CD14-positive monocyte (primary cell): ENCODE measurements around the gene EPHA3. TPM values are rescaled to one million over a fixed set of nuclear protein-coding genes. Genes with fewer than 3 reads are reported as not detected.

Experiments used
- DNase-seq, 3 donors: peaks; one replicate each; pipeline ENCODE4 v3.0.0-alpha.2; 2011 to 2022
- H2AFZ ChIP-seq: 2 replicates; pipeline ENCODE4 v1.6.0; 2012; ENCODE audit warnings: mild to moderate bottlenecking, low read depth, low read length, inconsistent platforms; ENCODE audit not compliant: insufficient read depth, poor library complexity, severe bottlenecking
- H3K27ac ChIP-seq, 2 donors: 1 replicate in 1 of 2; 2 replicates in 1 of 2; pipeline ENCODE4 v1.5.1; 2012 to 2013; ENCODE audit warnings: low read length in 2 of 2, control low read depth in 1 of 2, inconsistent platforms in 1 of 2, low read depth in 1 of 2, mild to moderate bottlenecking in 1 of 2
- H3K27me3 ChIP-seq, 2 donors: one replicate each; pipeline versions ENCODE4 v1.6.0 to v1.6.1; 2011 to 2013; ENCODE audit warnings: low read length in 2 of 2; ENCODE audit not compliant: control insufficient read depth in 2 of 2, insufficient read depth in 2 of 2
- H3K36me3 ChIP-seq, 2 donors: replicated peaks in 1 of 2; 1 replicate in 1 of 2; 2 replicates in 1 of 2; pipeline versions ENCODE4 v1.5.1 to v1.6.1; 2012 to 2013; ENCODE audit warnings: low read length in 2 of 2, control low read depth in 1 of 2, inconsistent platforms in 1 of 2, mild to moderate bottlenecking in 1 of 2; ENCODE audit not compliant: insufficient read depth in 2 of 2, control insufficient read depth in 1 of 2
- H3K4me1 ChIP-seq, 2 donors: 1 replicate in 1 of 2; 2 replicates in 1 of 2; pipeline versions ENCODE4 v1.5.1 to v1.6.1; 2012 to 2013; ENCODE audit warnings: low read length in 2 of 2, control low read depth in 1 of 2, inconsistent platforms in 1 of 2, mild to moderate bottlenecking in 1 of 2, moderate library complexity in 1 of 2; ENCODE audit not compliant: insufficient read depth in 2 of 2, control insufficient read depth in 1 of 2
- H3K4me2 ChIP-seq: replicated peaks from 2 replicates; pipeline ENCODE3; 2012; ENCODE audit warnings: low read length, moderate library complexity, mild to moderate bottlenecking; ENCODE audit not compliant: poor library complexity, severe bottlenecking; ENCODE audit errors: extremely low read depth
- H3K4me3 ChIP-seq, 3 experiments: fragments of 200-600 bp in 1 of 3; sonication (generic) in 1 of 3; replicated peaks in 1 of 3; 1 replicate in 2 of 3; 2 replicates in 1 of 3; pipeline ENCODE4 v1.5.1; 2011 to 2013; ENCODE audit warnings: low read length in 3 of 3, mild to moderate bottlenecking in 3 of 3, control low read depth in 2 of 3, low read depth in 2 of 3, inconsistent platforms in 1 of 3, moderate library complexity in 1 of 3
- H3K79me2 ChIP-seq: 2 replicates; pipeline ENCODE4 v1.6.0; 2012; ENCODE audit warnings: mild to moderate bottlenecking, control low read depth, inconsistent platforms, low read length, moderate library complexity; ENCODE audit not compliant: insufficient read depth
- H3K9ac ChIP-seq: 2 replicates; pipeline ENCODE4 v1.6.0; 2017; ENCODE audit warnings: low read length, mild to moderate bottlenecking; ENCODE audit not compliant: insufficient read depth, poor library complexity, severe bottlenecking
- H3K9me3 ChIP-seq, 2 donors: replicated peaks in 1 of 2; 1 replicate in 1 of 2; 2 replicates in 1 of 2; pipeline versions ENCODE4 v1.5.1 to v1.6.1; 2012 to 2013; ENCODE audit warnings: low read length in 2 of 2, control low read depth in 1 of 2; ENCODE audit not compliant: control insufficient read depth in 1 of 2, insufficient read depth in 1 of 2
- H4K20me1 ChIP-seq: 2 replicates; pipeline ENCODE4 v1.6.0; 2012; ENCODE audit warnings: mild to moderate bottlenecking, low read length, control low read depth, moderate library complexity; ENCODE audit not compliant: insufficient read depth
- H3K27ac Mint-ChIP-seq, 7 donors: one replicate each; pipeline ENCODE4 v1.8.0; 2020; ENCODE audit warnings: mild to moderate bottlenecking in 7 of 7, mixed read lengths in 7 of 7, moderate library complexity in 6 of 7, inconsistent platforms in 2 of 7
- H3K27me3 Mint-ChIP-seq, 3 donors: one replicate each; pipeline ENCODE4 v1.8.0; 2021 to 2022; ENCODE audit warnings: low read depth in 3 of 3, mild to moderate bottlenecking in 3 of 3, mixed read lengths in 3 of 3, moderate library complexity in 3 of 3, inconsistent platforms in 1 of 3
- H3K36me3 Mint-ChIP-seq, 2 donors: one replicate each; pipeline ENCODE4 v1.8.0; 2020; ENCODE audit warnings: mixed read lengths in 2 of 2, inconsistent platforms in 1 of 2, mild to moderate bottlenecking in 1 of 2
- H3K4me1 Mint-ChIP-seq: one replicate; pipeline ENCODE4 v1.8.0; 2020; ENCODE audit warnings: mild to moderate bottlenecking, mixed read lengths
- H3K4me3 Mint-ChIP-seq, 2 donors: one replicate each; pipeline ENCODE4 v1.8.0; 2020; ENCODE audit warnings: mild to moderate bottlenecking in 2 of 2, mixed read lengths in 2 of 2, moderate library complexity in 1 of 2
- H3K9me3 Mint-ChIP-seq, 7 donors: one replicate each; pipeline ENCODE4 v1.8.0; 2020 to 2022; ENCODE audit warnings: mixed read lengths in 7 of 7, mild to moderate bottlenecking in 6 of 7, moderate library complexity in 6 of 7, inconsistent platforms in 2 of 7
- WGBS: methylation state at CpG from one replicate; pipeline ENCODE4 v1.1.5; 2013; ENCODE audit warnings: missing lambda C conversion rate; ENCODE audit not compliant: insufficient coverage; 5-methylcytosine and 5-hydroxymethylcytosine counted together
- intact Hi-C, 2 donors: fragments of 100-400 bp; cut with micrococcal nuclease; formaldehyde crosslinking; loops; one replicate each; pipeline versions ENCODE4 v1.15.0 to v1.15.1; 2023
- polyA plus RNA-seq, 3 donors: library from polyadenylated mRNA; depleted of rRNA in 1 of 3; unstranded in 2 of 3; stranded (reverse) in 1 of 3; fragments of 300-500 nt in 2 of 3; fragments of >200 nt in 1 of 3; fragmentation: Illumina TruSeq in 2 of 3; gene quantifications; 1 replicate in 2 of 3; 2 replicates in 1 of 3; pipeline ENCODE4 v1.2.3, GENCODE V29; 2012 to 2021
- TF ChIP-seq, protein P1 (sequence below): fragments of 200-600 bp; IDR thresholded peaks from one replicate; pipeline ENCODE4 v1.8.0; 2022; ENCODE audit warnings: antibody characterized with exemption, mild to moderate bottlenecking

The EPHA3 gene
- polyA plus RNA-seq, 3 donors = not detected

DNA sequence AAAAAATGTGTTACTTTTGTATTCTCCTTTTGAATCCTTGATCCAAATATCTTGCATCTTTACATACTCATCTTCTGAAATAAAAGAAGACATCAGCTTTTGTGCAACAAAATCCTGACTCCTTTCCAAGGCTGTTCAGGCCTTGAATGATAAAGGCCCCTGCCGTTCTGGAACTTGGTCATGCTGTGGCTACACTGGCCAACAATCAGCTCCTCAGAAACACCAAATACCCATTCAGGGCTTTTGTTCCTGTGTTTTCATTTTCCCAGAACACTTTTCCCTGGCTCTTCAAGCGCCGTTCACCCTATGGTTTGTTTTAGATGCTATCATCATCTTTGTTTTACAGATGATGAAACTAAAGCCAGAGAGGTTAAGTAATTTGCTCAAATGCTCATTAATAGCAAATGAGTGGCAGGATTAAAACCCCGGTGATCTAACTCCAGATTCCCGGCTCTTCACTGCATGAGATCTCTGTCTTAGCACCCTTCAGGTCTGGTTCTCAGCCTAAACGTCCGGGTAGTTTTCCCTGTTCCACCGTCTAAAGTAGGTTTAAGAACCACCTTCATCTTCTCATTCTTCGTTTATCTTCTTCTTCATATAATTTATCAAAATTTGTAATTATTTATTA is 58.3 kb downstream of the EPHA3 start:
- Mint-ChIP-seq H3K36me3 (no peaks in the 10 kb centered on the region), H3K4me1 (no peaks in the 10 kb centered on the region), H3K27me3 (peaks cover 0 to 2% (median 0%) of the 10 kb centered on the region in 3 donors), H3K9me3 (peaks cover 0 to 7% (median 0%) of the 10 kb centered on the region in 7 donors), H3K27ac (no peak overlapping the region), H3K4me3 (no peak overlapping the region)
- H3K27ac ChIP-seq = no peak overlapping the region
- intact Hi-C loops = no loop called here
- TF ChIP-seq, protein P1, sequence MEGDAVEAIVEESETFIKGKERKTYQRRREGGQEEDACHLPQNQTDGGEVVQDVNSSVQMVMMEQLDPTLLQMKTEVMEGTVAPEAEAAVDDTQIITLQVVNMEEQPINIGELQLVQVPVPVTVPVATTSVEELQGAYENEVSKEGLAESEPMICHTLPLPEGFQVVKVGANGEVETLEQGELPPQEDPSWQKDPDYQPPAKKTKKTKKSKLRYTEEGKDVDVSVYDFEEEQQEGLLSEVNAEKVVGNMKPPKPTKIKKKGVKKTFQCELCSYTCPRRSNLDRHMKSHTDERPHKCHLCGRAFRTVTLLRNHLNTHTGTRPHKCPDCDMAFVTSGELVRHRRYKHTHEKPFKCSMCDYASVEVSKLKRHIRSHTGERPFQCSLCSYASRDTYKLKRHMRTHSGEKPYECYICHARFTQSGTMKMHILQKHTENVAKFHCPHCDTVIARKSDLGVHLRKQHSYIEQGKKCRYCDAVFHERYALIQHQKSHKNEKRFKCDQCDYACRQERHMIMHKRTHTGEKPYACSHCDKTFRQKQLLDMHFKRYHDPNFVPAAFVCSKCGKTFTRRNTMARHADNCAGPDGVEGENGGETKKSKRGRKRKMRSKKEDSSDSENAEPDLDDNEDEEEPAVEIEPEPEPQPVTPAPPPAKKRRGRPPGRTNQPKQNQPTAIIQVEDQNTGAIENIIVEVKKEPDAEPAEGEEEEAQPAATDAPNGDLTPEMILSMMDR = no peak
- H3K4me2 ChIP-seq = no peak overlapping the region
- H3K79me2 ChIP-seq = no peaks in the 10 kb centered on the region
- no peaks in the 10 kb centered on the region for H4K20me1 ChIP-seq
- H3K36me3 ChIP-seq = no peaks in the 10 kb centered on the region
- no peaks in the 10 kb centered on the region for H3K4me1 ChIP-seq
- H2AFZ ChIP-seq = no peak overlapping the region
- no peaks in the 10 kb centered on the region for H3K9me3 ChIP-seq
- H3K9ac ChIP-seq = no peak overlapping the region
- 82% methylated on average over 3 of the region's 9 CpGs for WGBS
- no peaks in the 10 kb centered on the region for H3K27me3 ChIP-seq
- H3K4me3 ChIP-seq = no peak overlapping the region
- DNase-seq = no peak

DNA sequence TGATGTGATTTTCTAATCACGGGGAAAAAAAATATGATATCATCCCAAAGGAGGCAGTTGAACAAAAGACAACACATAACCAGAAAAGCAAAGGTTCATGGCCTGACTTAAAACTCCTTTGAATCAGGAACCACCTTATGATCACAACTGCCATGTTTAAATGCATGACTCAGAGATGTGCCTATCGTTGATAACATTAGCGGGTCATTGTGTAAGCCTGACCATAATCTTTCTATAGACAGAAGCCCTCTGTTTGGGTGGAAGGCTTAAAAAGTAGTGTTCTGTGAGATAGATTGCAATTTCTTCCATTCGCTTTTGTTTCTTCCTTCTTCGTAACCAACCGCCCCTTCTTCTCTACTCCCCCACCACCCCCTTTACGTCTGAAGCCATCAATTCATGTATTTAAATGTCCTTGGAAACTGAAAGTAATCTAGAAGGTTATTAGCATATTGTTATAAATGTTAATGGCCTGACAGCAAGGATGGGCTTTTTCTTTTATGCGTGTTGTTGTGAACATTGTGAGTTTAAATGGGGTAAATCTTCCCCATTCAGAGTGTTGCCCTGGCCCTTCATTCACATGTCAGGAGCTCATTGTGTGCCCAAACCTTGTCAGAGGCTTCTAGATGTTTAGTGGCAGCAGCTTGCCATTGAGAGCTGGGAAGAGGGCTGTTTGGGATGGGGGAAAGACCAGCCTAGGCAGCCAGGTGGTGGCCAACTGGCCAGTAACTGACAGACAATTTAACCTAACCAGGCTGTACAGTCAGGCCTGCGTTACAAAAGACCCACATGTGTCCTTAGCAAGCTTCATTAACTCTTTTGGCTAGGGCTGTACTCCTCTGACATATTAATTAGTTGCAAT is 64.5 kb downstream of the EPHA3 start:
- Histone ChIP-seq H3K9me3 (no peaks in the 10 kb centered on the region), H3K27me3 (no peaks in the 10 kb centered on the region), H4K20me1 (no peaks in the 10 kb centered on the region), H3K4me1 (no peaks in the 10 kb centered on the region), H3K27ac (no peak overlapping the region), H2AFZ (no peak overlapping the region), H3K36me3 (no peaks in the 10 kb centered on the region), H3K9ac (no peak overlapping the region), H3K4me3 (no peak overlapping the region), H3K79me2 (no peaks in the 10 kb centered on the region), H3K4me2 (no peak overlapping the region)
- Mint-ChIP-seq H3K4me1 (no peaks in the 10 kb centered on the region), H3K36me3 (no peaks in the 10 kb centered on the region), H3K4me3 (no peak overlapping the region), H3K27me3 (no peaks in the 10 kb centered on the region), H3K9me3 (peaks cover 0 to 9% (median 0%) of the 10 kb centered on the region in 7 donors), H3K27ac (no peak overlapping the region)
- TF ChIP-seq, protein P1 = no peak
- WGBS = no CpG with 5 or more reads among the region's 9 CpGs
- no peak for DNase-seq
- intact Hi-C loops = no loop called here
